ENCODE measurements around the gene C1QTNF9. TPM values are rescaled to one million over a fixed set of nuclear protein-coding genes. Genes with fewer than 3 reads are reported as not detected.
"Not testable (repeated sequence)": the region's sequence is repeated elsewhere in the genome, so short reads cannot be mapped to it uniquely, and the experiment has no call there.

The C1QTNF9 gene
- total and polyA plus RNA-seq, 2 of the 4 experiments (the other 2 are of a cell fraction): 0.18 to 0.21 TPM

DNA sequence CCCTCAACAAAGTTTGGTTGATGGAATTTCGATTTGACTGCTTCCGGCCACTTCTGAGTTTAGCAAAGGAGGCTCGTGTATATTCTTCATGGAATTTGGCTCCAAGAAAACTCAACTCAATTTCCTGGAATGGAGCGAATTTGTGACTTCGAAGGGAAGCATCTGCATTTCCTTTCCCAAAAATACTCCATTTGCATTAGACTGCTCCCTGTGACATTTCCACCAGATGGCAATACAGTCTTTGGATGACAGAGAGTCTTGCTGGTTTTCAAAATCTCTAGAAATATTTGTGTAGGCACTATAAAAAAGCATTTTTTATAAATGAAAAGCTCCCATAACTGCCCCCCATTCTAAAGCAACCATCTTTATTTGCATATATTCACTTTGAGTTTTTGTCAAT, 4.1 kb downstream of the C1QTNF9 start:
- Histone ChIP-seq H3K79me1 (ENCODE audit: low read depth in 1 of 2, low read length in 2 of 2) (no peaks in the 10 kb centered on the region), H2AFZ (replicated peaks; ENCODE audit: low read length, poor library complexity) (no peak overlapping the region), H4K20me1 (ENCODE audit: insufficient read depth, low read length) (no peaks in the 10 kb centered on the region), H4K91ac (ENCODE audit: insufficient read depth, low read depth, low read length) (no peak overlapping the region), H3K27me3 (ENCODE audit: control insufficient read depth, insufficient read depth, low read length) (peaks cover 2% of the 10 kb centered on the region), H3K9me3 (ENCODE audit: control insufficient read depth, insufficient read depth, low read length) (no peaks in the 10 kb centered on the region), H3K36me3 (ENCODE audit: control insufficient read depth, insufficient read depth, low read length) (no peaks in the 10 kb centered on the region), H3K27ac (ENCODE audit: insufficient read depth, low read length) (no peak overlapping the region), H3K4me3 (ENCODE audit: insufficient read depth, low read depth, low read length) (no peak overlapping the region), H2AK9ac (replicated peaks; ENCODE audit: low read depth, low read length, poor library complexity) (no peak overlapping the region), H2BK5ac (ENCODE audit: low read depth, low read length, poor library complexity, severe bottlenecking) (no peak overlapping the region), H3K56ac (ENCODE audit: extremely low read depth, insufficient read depth, low read length) (no peak overlapping the region), H4K8ac (ENCODE audit: low read depth in 2 of 2, low read length in 2 of 2) (no peak overlapping the region), H3K4ac (ENCODE audit: low read depth, low read length) (no peak overlapping the region), H2AK5ac (ENCODE audit: low read depth, low read length) (no peak overlapping the region), H3K9me1 (ENCODE audit: insufficient read depth, low read length) (no peaks in the 10 kb centered on the region), H3K14ac (replicated peaks; ENCODE audit: low read depth, low read length) (no peak overlapping the region), H4K5ac (ENCODE audit: low read depth, low read length) (no peak overlapping the region), H3K9ac (ENCODE audit: low read depth, low read length) (no peak overlapping the region), H2BK120ac (ENCODE audit: low read depth, low read length) (no peak overlapping the region), H2BK20ac (ENCODE audit: low read depth, low read length) (no peak overlapping the region), H3K18ac (ENCODE audit: low read depth, low read length) (no peak overlapping the region), H2BK15ac (ENCODE audit: low read depth, low read length) (no peak overlapping the region), H3K23ac (ENCODE audit: low read depth, low read length) (no peak overlapping the region), H3K4me2 (ENCODE audit: low read depth, low read length) (no peak overlapping the region), H3K4me1 (ENCODE audit: control insufficient read depth, insufficient read depth, low read length) (no peaks in the 10 kb centered on the region)
- BruUV-seq (replicated peaks): no TSS peak
- peak; percentile 9 for DNase-seq
- POLR2A ChIA-PET (ENCODE audit: unreplicated experiment): no interaction called here
- no CpG with 5 or more reads among the region's 5 CpGs for WGBS, 2 experiments (ENCODE audit: extremely low coverage in 2 of 2, insufficient read length in 1 of 2)
- CTCF ChIA-PET: interaction anchor here (1.1 kb wide), 1 partner anchor 114 kb away, joined by 4 read pairs; no protein-coding TSS in a partner anchor
- ATAC-seq (ENCODE audit: low read depth): peak; percentile 80
- in situ Hi-C loops (cut with MboI; ENCODE audit: low sequenced_read_pairs): no loop called here
- dilution Hi-C loops (cut with HindIII; ENCODE audit: low sequenced_read_pairs, unreplicated experiment): no loop called here
- TF ChIP-seq, protein P1, sequence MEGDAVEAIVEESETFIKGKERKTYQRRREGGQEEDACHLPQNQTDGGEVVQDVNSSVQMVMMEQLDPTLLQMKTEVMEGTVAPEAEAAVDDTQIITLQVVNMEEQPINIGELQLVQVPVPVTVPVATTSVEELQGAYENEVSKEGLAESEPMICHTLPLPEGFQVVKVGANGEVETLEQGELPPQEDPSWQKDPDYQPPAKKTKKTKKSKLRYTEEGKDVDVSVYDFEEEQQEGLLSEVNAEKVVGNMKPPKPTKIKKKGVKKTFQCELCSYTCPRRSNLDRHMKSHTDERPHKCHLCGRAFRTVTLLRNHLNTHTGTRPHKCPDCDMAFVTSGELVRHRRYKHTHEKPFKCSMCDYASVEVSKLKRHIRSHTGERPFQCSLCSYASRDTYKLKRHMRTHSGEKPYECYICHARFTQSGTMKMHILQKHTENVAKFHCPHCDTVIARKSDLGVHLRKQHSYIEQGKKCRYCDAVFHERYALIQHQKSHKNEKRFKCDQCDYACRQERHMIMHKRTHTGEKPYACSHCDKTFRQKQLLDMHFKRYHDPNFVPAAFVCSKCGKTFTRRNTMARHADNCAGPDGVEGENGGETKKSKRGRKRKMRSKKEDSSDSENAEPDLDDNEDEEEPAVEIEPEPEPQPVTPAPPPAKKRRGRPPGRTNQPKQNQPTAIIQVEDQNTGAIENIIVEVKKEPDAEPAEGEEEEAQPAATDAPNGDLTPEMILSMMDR (conservative IDR thresholded peaks at IDR 0.05; ENCODE audit: low read depth, low read length): peak; percentile 50
- TF ChIP-seq RCOR1 (IDR thresholded peaks at IDR 0.05; ENCODE audit: insufficient replicate concordance, low read length) (no peak), RAD21 (IDR thresholded peaks at IDR 0.05; ENCODE audit: low read length) (peak; percentile 56), POLR2A (IDR thresholded peaks at IDR 0.05; ENCODE audit: low read depth, low read length) (no peak), SMC3 (IDR thresholded peaks at IDR 0.05; ENCODE audit: low read depth, low read length) (peak; percentile 21; the same call in 1 of the 2 replicates)
- intact Hi-C loops (cut with micrococcal nuclease): loop anchor here (1.0 kb wide), 1 partner anchor 242 kb away; no protein-coding TSS in a partner anchor

DNA sequence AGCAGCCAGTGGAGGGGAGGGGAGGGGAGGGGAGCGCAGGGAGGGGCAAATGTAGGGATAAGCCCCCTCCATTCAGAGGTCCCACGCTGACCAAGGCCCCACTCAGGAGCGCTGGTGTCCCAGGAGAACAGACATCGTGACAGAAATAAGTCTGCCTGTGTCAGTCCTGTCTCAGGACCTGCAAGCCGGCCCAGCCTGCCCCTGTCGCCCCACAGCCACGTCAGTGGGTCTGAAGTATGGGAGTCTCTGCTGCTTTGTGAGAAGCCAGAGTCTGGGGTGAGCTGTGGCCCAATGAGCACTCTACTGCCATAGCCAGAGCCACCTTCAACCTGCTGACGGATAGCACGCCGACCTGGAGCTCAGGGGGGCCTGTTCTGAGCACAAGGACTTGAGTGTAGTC, 8.5 kb downstream of the C1QTNF9 start:
- H3K4me3 ChIP-seq (ENCODE audit: insufficient read depth, low read depth, low read length); H2AK9ac ChIP-seq (replicated peaks; ENCODE audit: low read depth, low read length, poor library complexity); H4K20me1 ChIP-seq (ENCODE audit: insufficient read depth, low read length); in situ Hi-C loops (cut with MboI; ENCODE audit: low sequenced_read_pairs); H3K4me2 ChIP-seq (ENCODE audit: low read depth, low read length); H2BK20ac ChIP-seq (ENCODE audit: low read depth, low read length); H3K23ac ChIP-seq (ENCODE audit: low read depth, low read length); H2BK120ac ChIP-seq (ENCODE audit: low read depth, low read length); H3K27ac ChIP-seq (ENCODE audit: insufficient read depth, low read length); H3K9me3 ChIP-seq (ENCODE audit: control insufficient read depth, insufficient read depth, low read length); H3K27me3 ChIP-seq (ENCODE audit: control insufficient read depth, insufficient read depth, low read length); H3K9ac ChIP-seq (ENCODE audit: low read depth, low read length); H3K14ac ChIP-seq (replicated peaks; ENCODE audit: low read depth, low read length); H2BK5ac ChIP-seq (ENCODE audit: low read depth, low read length, poor library complexity, severe bottlenecking); H3K36me3 ChIP-seq (ENCODE audit: control insufficient read depth, insufficient read depth, low read length); H4K8ac ChIP-seq (ENCODE audit: low read depth in 2 of 2, low read length in 2 of 2); H3K79me1 ChIP-seq (ENCODE audit: low read depth in 1 of 2, low read length in 2 of 2); DNase-seq; H2BK15ac ChIP-seq (ENCODE audit: low read depth, low read length); BruUV-seq (replicated peaks); ATAC-seq (ENCODE audit: low read depth); POLR2A ChIA-PET (ENCODE audit: unreplicated experiment); H4K91ac ChIP-seq (ENCODE audit: insufficient read depth, low read depth, low read length); CTCF ChIA-PET; H3K56ac ChIP-seq (ENCODE audit: extremely low read depth, insufficient read depth, low read length); H2AK5ac ChIP-seq (ENCODE audit: low read depth, low read length); H4K5ac ChIP-seq (ENCODE audit: low read depth, low read length); H3K9me1 ChIP-seq (ENCODE audit: insufficient read depth, low read length); intact Hi-C loops (cut with micrococcal nuclease); H3K18ac ChIP-seq (ENCODE audit: low read depth, low read length); H3K4ac ChIP-seq (ENCODE audit: low read depth, low read length); H2AFZ ChIP-seq (replicated peaks; ENCODE audit: low read length, poor library complexity); H3K4me1 ChIP-seq (ENCODE audit: control insufficient read depth, insufficient read depth, low read length); dilution Hi-C loops (cut with HindIII; ENCODE audit: low sequenced_read_pairs, unreplicated experiment): not testable (repeated sequence)
- WGBS, 2 experiments (ENCODE audit: extremely low coverage in 2 of 2, insufficient read length in 1 of 2): 80% methylated on average over 1 of the region's 10 CpGs; no CpG with 5 or more reads in 1 of the 2 experiments

Measured in IMR-90 (cell line).